GM19035 (cell line): ENCODE results near the gene GDPD3.

ENCODE experiments used
- ATAC-seq: cut with Tn5 transposase; IDR thresholded peaks from one replicate; pipeline ENCODE4 v1.9.1; 2021; ENCODE audit not compliant: unreplicated experiment

GDPD3 gene

GRCh38 chr16:30096105-30096861, 17.1 kb downstream of the GDPD3 start, which contains the start of gene YPEL3:
Gene YPEL3, minus strand, starts transcription at chr16:30096213. Its CDS starts 731 bp downstream, at chr16:30095482.
- ATAC-seq, result peak; percentile 38

- no peak for ATAC-seq
Measured at GRCh38 chr16:30095166-30096078, 17.9 kb downstream of the GDPD3 start.

GRCh38 chr16:30094541-30095165, 18.7 kb downstream of the GDPD3 start:
- no peak for ATAC-seq

GRCh38 chr16:30092373-30093010, 20.8 kb downstream of the GDPD3 start:
- peak; percentile 46 for ATAC-seq

- ATAC-seq, result peak; percentile 61
Measured at GRCh38 chr16:30091474-30092372, 21.6 kb downstream of the GDPD3 start, which contains the start of gene TBX6. Gene TBX6, minus strand, starts transcription at chr16:30091924. Its CDS starts 731 bp downstream, at chr16:30091193.

- ATAC-seq, result no peak
Measured at GRCh38 chr16:30090610-30091331, 22.6 kb downstream of the GDPD3 start.

- ATAC-seq, result no peak
Measured at GRCh38 chr16:30088832-30089624, 24.3 kb downstream of the GDPD3 start.

- no peak for ATAC-seq
Measured at GRCh38 chr16:30088237-30088831, 25.0 kb downstream of the GDPD3 start.

- ATAC-seq, result no peak
Measured at GRCh38 chr16:30087181-30087898, 26.0 kb downstream of the GDPD3 start.

- no peak for ATAC-seq
Measured at GRCh38 chr16:30086291-30087140, 26.8 kb downstream of the GDPD3 start.

GRCh38 chr16:30085820-30086219, 27.5 kb downstream of the GDPD3 start:
- no peak for ATAC-seq

GRCh38 chr16:30085247-30085646, 28.1 kb downstream of the GDPD3 start:
- ATAC-seq, result no peak

GRCh38 chr16:30084816-30085159, 28.5 kb downstream of the GDPD3 start:
- no peak for ATAC-seq

- ATAC-seq, result no peak
Measured at GRCh38 chr16:30084096-30084815, 29.1 kb downstream of the GDPD3 start.

- no peak for ATAC-seq
Measured at GRCh38 chr16:30083216-30084055, 29.9 kb downstream of the GDPD3 start.
